ENCODE results near the gene EPB41L4B.

Gene EPB41L4B

DNA sequence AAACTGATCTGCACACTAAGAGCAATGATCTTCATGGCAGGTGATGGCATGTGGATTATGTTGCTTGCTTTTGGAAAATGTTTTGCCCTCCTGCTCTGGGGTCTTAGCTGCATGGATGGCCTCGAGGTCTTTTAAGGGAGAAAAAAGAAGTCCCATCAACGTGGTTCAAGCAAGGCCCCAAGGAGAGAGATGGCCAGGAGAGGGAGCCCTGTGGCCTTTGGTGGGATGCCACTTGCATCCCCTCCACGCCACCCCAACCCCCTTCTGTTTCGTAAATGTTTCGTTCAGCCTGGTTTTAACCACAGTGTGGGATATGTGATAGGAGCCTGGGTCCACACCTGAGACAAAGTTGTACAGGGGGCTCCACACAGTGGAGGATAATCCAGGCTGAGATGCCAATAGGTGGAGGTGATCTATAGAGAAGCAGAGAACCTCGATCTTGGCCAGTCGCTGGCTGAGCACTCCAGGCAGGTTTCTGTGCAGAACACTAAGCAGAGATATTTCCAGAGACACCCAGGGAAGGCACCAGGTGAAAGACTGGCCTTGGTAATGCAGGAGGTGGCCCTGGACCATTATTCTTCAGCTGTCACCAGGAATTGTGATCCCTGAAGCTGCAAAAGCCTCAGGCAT, 128.0 kb downstream of the EPB41L4B start:
- DNase-seq = no peak

DNA sequence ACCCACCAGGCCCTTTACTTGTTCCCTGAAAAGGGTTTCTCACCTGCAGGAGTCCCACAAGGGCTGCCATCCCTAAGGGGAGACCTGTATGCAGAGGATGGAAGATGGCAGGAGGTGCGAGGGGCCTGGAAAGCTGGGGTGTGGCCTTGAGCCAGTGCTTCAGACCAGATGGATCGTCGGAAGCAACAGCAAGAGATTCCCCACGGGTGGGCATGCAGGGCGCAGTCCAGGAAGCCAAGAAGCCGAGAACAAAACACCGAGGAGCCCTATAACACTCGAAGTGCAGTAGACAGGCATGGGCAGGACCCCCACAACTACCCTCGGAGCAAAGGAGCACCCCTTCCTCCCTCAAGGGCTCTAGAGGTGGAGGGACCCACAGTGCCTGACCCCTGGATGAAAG, 129.1 kb downstream of the EPB41L4B start:
- DNase-seq = no peak

DNA sequence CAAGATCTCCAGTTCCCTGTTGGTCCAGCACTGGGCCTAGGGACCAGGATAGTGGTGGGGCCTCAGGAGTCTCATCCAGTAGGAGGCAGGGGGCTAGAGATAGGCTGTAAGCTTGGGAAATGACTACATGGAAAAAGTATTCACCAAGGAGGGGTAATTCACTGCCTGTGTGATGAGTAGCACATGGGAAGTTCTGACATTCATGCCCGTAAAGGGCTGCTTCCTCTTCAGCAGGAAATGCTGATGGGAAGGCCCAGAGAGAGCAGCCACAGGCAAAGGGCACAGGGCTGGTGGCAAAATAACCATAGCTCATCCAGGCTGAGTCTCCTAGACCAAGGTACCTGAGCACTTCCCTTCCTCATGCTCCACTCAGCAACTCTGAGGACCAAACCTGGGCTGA, 130.7 kb downstream of the EPB41L4B start:
- DNase-seq = no peak

DNA sequence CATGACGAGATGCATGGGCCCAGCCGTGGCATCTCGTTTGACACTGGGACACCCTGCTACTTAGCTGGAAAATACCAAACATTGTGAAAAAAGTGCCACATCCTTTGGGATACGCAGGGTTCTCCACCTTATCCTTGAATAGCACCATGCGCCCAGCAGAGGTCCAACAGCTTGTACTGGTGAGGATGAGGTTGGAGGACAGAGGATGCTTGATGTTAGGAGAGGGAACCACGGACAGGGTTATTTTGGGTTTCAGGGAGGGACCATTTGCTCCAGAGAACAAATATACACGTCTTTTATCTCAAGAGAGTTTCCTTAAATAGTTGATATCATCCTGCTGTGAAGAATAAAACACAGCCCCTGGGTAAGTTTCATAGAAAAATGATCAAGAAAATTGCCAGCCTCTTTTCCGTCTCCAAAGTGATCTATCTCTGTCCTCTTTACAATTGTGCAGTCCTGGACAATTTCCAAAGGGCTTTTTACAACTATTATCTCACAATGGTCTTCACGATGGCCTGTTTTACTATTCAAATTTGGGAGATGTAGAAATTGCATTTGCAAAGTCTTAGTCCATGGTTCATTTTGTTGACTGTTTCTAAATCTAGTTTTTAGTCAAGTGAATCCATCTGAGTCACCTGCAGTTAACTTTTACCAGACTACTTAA, 133.9 kb downstream of the EPB41L4B start:
- DNase-seq = no peak

DNA sequence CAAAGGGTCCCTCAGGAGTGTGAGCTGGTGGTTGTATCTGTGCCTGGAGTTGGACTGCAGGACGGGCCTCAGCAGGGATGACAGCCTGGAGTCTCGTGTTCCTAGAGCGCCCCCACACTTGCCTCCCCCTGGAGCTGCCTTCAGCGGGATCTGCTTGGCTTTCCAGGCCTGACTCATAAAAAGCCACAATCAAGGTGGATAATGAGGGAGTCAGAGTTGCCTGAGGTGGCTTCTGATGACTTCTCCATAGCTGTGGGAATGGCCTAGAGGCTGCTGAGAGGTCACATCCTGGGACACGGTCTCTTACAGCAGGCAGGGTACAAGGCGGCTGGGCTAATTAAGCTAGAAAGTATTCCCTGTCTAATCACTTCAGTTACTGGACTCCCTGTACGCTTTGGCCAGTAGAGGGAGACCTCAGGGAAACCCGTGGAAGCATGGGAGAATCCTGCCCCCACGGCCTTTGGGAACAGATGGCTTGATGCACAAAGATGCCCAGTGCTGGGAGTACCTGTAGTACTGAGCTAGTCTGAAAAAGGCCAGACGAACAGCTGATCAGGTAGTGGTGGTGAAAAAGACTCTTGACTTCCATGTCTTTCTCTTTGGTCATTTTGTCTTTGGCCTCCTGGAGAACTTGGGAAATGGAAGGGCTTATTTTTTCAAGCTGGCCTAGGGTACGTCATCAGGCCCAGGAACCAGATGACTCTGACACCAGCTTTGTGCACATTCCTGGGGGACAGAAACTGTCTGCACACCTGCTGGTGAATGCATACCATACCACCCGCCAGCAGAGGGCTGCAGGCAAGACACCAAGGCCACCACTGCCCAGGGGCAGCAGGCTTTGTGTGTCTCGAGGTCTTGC, 137.7 kb downstream of the EPB41L4B start:
- DNase-seq = no peak

DNA sequence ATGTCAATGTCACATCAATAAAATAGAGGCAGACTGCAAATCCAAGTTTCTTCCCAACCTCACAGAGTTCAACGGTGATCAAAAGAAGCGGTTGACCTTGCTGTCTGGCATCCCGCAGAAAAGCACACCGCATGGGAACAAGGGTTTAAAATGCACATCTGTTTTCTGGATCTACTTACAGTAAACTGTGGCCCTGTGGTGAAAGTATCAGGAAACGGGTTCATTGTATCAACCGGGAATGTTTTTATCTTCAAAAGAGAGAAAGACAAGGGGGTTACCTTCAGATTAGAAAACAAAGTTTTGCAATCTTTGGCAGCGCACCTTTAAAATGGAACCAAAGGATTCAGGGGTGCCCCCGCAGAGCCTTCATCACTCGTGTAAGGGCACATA, 138.3 kb downstream of the EPB41L4B start:
- DNase-seq = no peak

DNA sequence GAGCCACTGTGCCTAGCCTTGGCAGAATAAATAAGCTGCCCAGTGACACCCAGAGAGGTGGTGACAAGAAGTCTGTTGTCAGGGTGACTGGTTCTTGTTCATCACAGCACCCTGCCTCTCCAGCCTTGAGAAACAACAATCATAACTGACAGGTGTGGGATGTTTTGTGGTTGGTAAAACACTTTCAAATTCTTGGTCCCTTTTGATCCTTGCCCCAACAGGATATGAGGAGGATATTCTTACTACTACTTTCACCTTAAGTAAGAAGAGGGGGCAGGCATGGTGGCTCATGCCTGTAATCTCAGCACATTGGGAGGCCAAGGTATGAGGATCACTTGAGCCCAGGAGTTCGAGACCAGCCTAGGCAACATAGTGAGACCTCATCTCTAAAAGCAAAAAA, 139.6 kb downstream of the EPB41L4B start:
- peak; percentile 46 for DNase-seq

DNA sequence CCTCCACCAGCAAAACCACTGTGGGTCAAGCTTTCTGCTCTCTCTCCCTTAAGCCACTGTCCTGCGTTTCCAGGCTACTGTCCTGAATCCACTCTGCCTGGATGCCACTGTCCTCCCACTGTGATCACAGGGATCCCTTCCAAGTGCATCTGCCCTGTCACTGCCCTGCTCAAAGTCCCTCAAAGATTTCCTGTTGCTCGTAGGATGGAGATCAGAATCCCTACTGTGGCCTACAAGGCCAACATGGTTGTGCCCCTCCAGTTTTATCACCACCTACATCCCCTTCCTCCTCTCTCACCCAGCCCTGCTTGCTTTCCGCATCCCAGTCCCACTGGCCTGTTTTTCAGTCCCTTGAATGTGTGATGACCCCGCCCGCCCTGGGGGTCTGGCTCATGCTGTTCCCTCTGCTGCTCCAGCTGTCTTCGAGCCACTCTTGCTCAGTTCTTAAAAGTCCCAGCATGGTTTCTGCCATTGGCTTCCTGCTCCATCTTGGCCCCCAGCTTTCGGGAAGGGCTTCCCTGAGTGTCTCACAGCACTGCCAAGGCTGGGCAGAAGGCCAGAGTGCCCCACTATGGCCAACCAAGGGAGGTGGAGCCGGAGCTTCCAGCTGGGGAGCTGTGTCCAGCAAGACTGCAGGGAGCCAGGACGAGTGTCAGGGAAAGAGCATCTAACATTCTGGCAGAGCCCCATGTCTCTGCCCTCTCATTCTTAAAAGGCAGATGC, 140.9 kb downstream of the EPB41L4B start:
- no peak for DNase-seq

DNA sequence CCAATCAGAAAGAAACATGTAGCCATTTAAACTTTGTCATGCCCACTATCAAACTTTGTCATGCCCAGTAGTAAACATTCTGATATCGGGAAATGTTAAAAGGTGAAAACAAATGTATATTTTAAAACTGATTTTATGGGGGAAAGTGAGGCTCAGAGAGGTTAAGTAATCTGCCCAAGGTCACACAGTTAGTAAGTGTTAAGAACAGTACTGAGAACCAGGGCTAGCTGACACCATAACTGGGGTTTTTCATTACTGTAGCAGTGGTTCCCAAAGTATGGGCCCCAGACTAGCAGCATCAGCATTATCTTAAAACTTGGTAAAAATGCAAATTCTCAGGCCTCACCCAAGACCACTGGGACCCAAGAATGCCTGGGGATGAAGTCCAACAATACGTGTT, 143.9 kb downstream of the EPB41L4B start:
- no peak for DNase-seq

DNA sequence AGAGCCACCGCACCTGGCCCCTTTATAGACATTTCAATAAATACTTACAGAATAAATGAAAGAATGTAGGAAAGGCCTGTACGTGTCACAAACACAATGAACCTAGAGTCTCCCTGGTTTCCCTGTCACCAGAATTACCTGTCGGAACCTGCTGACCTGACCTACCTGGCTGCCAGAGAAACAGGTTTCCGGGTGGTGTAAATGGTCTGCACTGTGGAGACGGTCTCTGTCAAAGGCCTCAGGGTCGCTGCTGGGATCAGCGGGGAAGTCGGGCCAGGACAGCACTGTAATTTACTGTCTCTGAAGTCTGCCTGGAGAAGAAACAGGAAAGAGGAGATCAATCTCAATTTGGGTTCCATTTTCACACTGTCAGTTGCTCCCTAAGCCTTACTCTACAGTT, 144.5 kb downstream of the EPB41L4B start:
- DNase-seq = no peak

DNA sequence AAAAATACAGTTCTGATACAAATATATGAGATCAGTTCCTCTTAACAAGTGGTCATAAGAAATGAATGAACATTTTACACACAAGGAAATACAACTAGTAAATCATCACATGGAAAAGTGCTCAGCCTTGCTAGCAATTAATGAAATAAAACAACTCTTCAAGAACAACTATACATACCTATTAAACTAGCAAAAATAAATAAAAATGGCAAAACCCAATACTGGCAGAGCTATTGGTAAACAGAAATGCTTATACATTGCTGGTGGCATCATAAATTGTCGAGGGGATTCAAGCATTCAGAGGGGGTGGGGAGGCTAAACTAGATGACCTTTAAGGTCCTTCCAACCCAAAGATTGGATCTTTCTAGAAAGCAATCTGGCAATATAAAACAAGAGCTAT, 147.9 kb downstream of the EPB41L4B start:
- no peak for DNase-seq

DNA sequence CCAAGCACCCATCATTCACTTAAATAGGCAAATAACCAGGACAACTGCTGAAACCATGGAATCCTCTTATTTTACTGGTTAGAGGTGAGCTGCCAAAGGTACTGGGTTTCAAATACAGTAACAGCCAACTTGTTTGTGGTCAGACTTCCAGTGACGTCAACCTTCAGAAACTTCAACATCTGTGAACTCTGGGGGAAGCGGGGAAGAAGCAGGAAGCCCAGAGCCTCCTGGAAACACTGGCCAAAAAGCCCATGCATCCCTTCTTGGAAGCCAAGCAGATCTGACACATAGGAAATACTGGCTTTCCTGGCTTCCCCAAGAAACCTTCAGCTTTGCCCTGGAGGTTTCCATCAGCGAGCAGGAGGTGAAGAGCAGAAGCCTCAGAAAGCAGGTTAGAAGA, 148.9 kb downstream of the EPB41L4B start:
- DNase-seq = no peak

DNA sequence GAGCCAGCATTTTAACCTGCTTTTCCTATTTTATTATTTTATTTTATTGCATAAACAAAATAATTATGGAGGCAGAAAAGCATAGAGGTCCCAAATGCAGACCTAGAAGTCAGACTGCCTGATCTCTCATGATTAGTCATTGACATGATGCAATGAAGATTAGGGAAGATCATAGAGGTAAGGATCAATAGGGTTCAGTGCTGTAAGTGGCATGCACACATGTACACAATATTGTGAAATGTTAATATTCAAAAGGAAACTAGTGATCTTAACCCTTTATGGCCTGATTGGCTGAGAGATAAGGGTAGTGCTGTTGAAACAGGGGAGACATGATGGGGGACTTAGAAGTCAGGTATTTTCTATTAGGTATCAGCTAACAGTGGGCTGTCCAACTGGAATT, 152.7 kb downstream of the EPB41L4B start:
- DNase-seq = no peak

DNA sequence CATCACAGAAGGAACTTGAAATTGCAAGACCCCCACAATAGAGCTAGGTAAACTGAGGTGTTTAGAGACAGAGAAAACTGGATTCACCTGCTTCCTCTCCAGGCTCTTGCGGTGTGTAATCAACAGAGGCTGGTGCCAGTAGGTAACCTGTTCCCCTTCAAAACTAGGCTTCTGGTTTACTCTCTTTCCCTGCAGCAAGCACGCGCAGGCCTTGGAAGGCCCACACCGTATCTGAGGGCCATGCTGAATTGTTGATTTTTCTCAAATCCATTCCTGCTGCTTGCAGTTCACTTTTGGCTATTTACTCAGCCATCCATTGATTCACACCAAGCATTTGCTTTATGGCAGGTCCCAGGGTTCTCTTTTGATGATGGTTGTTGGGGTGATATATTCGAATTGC, 153.1 kb downstream of the EPB41L4B start:
- no peak for DNase-seq

DNA sequence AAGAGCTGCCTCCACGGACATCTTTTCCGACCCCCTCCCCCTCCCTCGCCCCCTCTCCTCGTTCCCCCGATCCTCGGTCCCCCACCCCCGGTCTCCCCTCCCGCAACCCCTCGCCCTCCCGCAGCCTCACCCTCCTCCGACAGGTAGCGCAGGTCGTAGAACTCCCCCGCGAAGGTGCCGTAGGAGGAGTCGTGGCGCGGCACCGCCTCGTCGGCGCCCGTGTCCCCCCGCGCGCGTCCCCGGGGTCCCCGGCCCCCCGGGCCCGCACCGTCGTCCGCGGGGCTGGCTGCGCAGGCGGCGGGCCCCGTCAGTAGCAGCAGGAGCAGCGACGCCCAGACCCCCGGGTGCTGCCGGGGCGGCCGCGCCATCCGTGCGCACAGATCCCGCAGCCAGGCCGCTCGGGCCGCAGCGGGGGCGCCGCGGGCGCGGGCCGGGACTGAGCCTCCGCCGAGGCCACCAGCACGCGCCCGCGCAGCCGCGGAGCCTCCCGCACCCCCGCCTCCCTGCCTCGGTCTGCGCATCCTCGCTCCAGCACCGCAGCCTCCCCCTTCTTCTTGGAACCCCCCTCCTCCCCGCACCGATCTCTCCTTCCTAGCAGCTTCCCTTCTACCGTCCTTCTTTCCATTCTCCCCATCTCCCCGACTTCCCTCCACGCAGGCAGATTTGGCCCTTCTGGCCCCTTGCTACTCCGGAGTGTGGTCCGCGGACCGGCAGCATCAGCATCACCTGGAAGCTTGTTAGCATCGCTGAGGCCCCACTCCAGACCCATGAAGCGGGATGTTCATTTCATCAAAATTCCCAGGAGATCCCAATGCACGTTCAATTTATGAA, 153.9 kb downstream of the EPB41L4B start, which contains the start of gene FRRS1L:
FRRS1L (minus strand) TSS at position 479 of the 831 bp plus-strand sequence; CDS start at position 368, 111 bp downstream.
- DNase-seq = no peak

DNA sequence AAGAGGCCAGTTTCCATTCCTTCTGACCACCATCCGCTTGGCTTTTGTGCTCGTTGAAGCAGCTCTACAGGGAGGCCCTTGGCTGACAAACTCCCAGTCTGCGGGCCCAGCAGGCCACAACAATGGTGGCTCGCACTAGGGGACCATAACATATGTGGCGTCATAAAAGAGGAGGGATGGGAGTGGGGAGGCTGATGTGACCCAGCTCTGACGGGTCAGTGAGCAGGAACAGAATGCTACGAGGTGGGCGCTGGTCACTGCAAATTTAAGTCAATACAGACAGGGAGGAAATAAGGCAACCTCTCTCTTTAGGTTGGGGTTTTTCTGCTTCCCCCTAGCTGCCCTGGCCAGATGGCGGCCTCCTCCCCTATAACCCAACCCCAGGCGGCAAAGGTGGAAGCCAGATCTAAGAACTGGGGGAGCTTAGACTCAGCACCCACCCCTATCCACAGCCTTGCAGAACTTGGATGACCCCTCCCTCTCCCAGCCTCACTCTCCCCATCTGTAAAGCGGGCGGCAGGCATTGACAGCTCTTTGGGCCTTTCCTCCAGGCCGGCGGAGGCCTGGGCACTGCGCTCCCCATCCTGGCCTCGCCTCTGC, 154.6 kb downstream of the EPB41L4B start:
- no peak for DNase-seq

DNA sequence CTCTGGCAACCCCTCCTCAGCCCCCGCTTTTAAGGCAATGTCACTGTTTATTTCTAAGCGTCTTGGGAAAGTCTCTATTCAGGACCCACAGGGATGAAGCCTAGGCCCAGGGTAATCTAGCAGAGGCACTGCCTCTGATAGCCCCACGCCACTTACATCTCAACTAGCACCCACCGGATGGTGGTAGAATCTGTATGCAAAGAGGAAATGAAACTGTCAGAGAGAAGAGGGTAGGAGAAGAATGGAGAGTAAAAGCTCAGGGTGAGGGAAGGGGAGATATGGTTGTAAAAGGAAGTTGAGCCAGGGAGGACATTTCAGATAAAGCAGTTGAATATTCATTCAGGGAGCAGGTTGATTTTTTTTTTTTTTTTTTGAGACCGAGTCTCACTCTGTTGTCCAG, 156.8 kb downstream of the EPB41L4B start:
- DNase-seq = no peak

DNA sequence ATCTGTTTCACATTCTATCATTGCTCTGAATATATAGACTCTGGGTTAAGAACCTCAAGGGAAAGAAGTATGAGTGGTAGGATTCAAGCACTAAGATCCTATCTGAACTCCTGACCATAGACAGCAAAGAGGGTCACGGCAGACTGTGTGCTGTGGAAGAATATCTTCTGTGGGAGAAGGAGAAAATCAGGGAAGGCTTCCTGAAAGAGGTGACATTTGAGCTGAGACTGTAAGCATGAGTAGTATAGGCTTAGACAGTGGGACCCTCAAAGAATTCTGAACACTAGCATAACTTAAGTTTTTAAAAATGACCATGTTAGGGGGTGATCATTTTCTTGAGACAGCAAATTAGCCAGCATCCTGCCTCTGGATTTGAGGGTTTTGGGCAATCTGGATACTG, 157.7 kb downstream of the EPB41L4B start:
- no peak for DNase-seq

DNA sequence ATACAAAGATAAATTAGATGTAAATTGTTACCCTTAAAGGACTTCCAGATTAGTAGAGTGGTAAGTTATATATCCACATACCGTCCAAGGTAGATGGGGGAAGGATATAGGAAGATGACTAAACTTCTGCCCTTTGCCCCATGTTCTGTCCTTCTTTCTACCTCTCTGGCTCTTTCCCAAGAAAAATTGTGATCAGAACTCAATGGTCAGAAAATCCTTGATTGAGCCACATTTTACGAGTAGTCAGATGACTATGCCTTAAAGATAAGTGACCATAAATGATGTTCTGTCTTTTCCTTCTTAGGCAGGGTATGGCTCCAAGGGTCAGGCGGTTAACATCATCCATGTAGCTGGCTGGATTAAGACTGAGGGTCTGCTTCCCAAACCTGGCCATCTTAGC, 158.2 kb downstream of the EPB41L4B start:
- DNase-seq = no peak

DNA sequence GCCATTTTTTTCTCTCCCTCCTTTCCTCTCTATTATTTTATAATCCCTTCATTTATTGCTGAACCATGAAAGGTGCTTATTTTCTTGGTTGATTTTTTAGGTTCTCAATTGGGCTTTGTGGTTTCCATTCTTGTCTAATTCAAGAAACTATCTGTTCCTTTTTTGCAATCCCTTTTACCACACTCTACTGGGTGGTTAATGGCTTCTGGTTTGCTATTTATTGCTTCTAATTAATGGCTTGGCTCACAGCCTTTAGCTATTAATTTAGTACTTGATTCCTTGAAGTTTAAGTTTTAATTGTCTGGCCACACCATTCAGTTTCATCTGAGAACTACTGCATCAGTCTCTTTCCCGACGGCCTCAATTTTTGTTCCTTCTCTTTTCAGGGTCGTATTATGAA, 159.4 kb downstream of the EPB41L4B start:
- no peak for DNase-seq

DNA sequence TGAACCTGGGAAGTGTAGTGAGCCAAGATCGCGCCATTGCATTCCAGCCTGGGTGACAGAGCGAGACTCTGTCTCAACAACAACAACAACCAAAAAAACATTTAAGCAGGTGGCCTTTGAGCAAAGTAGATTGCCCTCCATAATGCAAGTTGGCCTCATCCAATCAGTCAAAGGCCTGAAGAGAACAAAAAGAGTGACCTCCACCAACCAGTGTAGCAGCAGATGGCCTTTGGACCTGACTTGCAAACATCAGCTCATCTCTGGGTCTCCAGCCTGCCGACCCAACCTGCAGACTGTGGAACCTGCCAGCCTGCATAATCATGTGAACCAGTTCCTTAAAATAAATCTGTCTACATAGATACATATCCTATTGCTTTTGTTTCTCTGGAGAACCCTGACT, 161.3 kb downstream of the EPB41L4B start:
- DNase-seq = no peak

DNA sequence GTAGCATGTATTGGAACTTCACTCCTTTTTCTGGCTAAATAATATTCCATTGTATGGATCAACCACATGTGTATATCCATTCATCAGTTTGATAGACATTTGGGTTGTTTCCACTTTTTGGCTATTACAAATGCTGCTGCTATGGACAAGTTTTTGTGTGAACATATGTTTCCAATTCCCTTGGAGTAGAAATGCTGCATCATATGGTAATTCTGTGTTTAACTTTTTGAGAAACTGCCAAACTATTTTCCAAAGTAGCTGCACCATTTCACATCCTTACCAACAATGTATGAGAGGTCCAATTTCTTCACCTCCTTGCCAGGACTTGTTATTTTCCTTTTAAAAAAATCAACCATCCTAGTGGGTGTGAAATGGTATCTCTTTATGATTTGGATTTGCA, 162.2 kb downstream of the EPB41L4B start:
- DNase-seq = no peak
